ENCODE measurements around the gene SPRING1.

Gene SPRING1

GRCh38 chr12:116703214-116703795 is 34.6 kb downstream of the SPRING1 start:
- TF ChIP-seq, protein P1, sequence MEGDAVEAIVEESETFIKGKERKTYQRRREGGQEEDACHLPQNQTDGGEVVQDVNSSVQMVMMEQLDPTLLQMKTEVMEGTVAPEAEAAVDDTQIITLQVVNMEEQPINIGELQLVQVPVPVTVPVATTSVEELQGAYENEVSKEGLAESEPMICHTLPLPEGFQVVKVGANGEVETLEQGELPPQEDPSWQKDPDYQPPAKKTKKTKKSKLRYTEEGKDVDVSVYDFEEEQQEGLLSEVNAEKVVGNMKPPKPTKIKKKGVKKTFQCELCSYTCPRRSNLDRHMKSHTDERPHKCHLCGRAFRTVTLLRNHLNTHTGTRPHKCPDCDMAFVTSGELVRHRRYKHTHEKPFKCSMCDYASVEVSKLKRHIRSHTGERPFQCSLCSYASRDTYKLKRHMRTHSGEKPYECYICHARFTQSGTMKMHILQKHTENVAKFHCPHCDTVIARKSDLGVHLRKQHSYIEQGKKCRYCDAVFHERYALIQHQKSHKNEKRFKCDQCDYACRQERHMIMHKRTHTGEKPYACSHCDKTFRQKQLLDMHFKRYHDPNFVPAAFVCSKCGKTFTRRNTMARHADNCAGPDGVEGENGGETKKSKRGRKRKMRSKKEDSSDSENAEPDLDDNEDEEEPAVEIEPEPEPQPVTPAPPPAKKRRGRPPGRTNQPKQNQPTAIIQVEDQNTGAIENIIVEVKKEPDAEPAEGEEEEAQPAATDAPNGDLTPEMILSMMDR (IDR thresholded peaks at IDR 0.05; ENCODE audit: low read depth, low read length): peak; percentile 74
- H3K4me3 ChIP-seq (ENCODE audit: low read depth, low read length): no peak overlapping the region

DNA sequence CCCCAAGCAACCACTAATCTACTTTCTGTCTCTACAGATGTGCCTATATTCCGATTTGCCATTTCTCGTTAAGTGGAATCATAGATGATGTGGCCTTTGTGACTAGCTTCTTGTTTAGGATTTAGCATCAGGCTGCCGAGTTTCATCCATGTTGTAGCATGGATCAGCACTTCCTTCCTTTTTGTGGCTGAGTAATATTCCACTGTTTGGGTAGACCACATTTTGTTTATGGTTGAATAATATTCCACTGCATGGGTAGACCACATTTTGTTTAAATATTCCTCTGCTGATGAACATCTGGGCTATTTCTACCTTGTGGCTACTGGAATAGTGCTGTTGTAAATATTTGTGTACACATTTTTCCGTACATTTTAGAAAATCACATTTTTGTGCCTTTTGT is 36.4 kb downstream of the SPRING1 start:
- H3K4me3 ChIP-seq (ENCODE audit: low read depth, low read length): no peak overlapping the region
- TF ChIP-seq, protein P1 (IDR thresholded peaks at IDR 0.05; ENCODE audit: low read depth, low read length): no peak

GRCh38 chr12:116700066-116700465 is 37.8 kb downstream of the SPRING1 start:
- TF ChIP-seq, protein P1 (IDR thresholded peaks at IDR 0.05; ENCODE audit: low read depth, low read length): no peak
- H3K4me3 ChIP-seq (ENCODE audit: low read depth, low read length): no peak overlapping the region

DNA sequence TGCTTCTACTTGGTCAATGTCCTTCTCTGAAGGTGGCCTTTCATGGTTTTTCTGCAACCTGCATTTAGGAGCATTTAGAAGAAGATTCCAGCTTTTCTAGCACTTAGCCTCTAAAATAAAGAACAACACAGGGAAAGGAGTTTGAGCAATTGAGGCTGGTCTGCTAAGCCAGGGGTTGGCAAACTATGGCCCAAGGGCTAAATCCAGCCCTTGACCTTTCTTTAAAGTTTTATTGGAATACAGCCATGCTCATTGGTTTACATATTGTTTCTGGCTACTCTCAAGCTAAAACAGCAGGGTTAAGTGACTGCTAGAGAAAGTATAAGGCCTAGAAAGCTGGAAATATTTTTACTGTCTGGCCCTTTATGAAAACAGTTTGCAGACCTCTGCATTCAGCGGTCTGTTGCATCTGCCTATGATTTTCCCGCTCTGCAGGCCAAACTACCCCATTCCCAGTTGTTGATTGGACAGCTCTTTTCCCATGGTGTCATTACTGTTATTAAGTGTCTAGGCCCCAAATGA is 39.3 kb downstream of the SPRING1 start:
- no peak overlapping the region for H3K4me3 ChIP-seq (ENCODE audit: low read depth, low read length)
- TF ChIP-seq, protein P1 (IDR thresholded peaks at IDR 0.05; ENCODE audit: low read depth, low read length): no peak

GRCh38 chr12:116698116-116698515 is 39.8 kb downstream of the SPRING1 start:
- TF ChIP-seq, protein P1 (IDR thresholded peaks at IDR 0.05; ENCODE audit: low read depth, low read length): no peak
- no peak overlapping the region for H3K4me3 ChIP-seq (ENCODE audit: low read depth, low read length)

DNA sequence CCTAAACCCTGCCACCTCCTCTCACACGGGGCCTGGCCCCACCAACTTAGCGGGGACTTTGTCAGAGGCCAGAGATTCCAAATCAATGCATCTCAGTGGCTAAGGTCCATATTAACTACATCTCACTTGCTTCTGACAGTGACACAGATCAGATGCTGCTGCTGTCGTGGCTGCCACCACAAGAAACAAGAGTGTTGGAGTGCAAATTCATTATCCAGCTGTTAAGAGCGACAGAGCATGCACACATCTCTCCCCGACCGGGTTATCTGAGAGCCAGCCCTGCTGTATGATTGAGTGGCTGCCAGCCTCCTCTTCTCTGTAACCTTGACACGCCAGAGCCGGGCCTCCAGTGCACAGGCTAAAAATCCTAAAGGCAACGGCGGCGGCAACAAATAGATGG is 40.2 kb downstream of the SPRING1 start:
- H3K4me3 ChIP-seq (ENCODE audit: low read depth, low read length): no peak overlapping the region
- TF ChIP-seq, protein P1 (IDR thresholded peaks at IDR 0.05; ENCODE audit: low read depth, low read length): no peak

GRCh38 chr12:116697305-116697704 is 40.6 kb downstream of the SPRING1 start:
- TF ChIP-seq, protein P1 (IDR thresholded peaks at IDR 0.05; ENCODE audit: low read depth, low read length): no peak
- no peak overlapping the region for H3K4me3 ChIP-seq (ENCODE audit: low read depth, low read length)

Measured in WI38 (cell line).